ENCODE data around the gene CGREF1.

GRCh38 chr2:27071277-27071989 is 47.5 kb downstream of the CGREF1 start, which contains the start of gene OST4:
- TF ChIP-seq EZH2phosphoT487 (IDR thresholded peaks at IDR 0.05; ENCODE audit: borderline replicate concordance, low read length) (no peak), CTCF (IDR thresholded peaks at IDR 0.05; ENCODE audit: low read depth, low read length, poor library complexity, severe bottlenecking) (peak; percentile 35)
